HG03103 (cell line): ENCODE data around the gene BMPR1B.

Experiments used
- ATAC-seq: cut with Tn5 transposase; IDR thresholded peaks from one replicate; pipeline ENCODE4 v1.9.1; 2021; ENCODE audit warnings: low read depth; ENCODE audit not compliant: unreplicated experiment

Gene BMPR1B

GRCh38 chr4:94895081-94895480, 137.3 kb downstream of the BMPR1B start:
- no peak for ATAC-seq

GRCh38 chr4:94897023-94897422, 139.3 kb downstream of the BMPR1B start:
- ATAC-seq, result no peak

- no peak for ATAC-seq
These were observed 147.8 kb downstream of the BMPR1B start for GRCh38 chr4:94905511-94905910.

- ATAC-seq, result no peak
These were observed 151.9 kb downstream of the BMPR1B start for GRCh38 chr4:94909645-94910044.

GRCh38 chr4:94911106-94911505, 153.4 kb downstream of the BMPR1B start:
- ATAC-seq, result no peak

GRCh38 chr4:94912606-94913005, 154.9 kb downstream of the BMPR1B start:
- ATAC-seq, result no peak

GRCh38 chr4:94913316-94913715, 155.6 kb downstream of the BMPR1B start:
- ATAC-seq, result no peak

- ATAC-seq, result no peak
These were observed 159.4 kb downstream of the BMPR1B start for GRCh38 chr4:94917146-94917545.

- ATAC-seq, result no peak
These were observed 160.8 kb downstream of the BMPR1B start for GRCh38 chr4:94918543-94918942.

GRCh38 chr4:94920369-94920768, 162.6 kb downstream of the BMPR1B start:
- no peak for ATAC-seq

- no peak for ATAC-seq
These were observed 166.8 kb downstream of the BMPR1B start for GRCh38 chr4:94924566-94924965.

GRCh38 chr4:94925764-94926347, 168.1 kb downstream of the BMPR1B start:
- ATAC-seq, result no peak

GRCh38 chr4:94926936-94927335, 169.2 kb downstream of the BMPR1B start:
- no peak for ATAC-seq

GRCh38 chr4:94927696-94928095, 169.9 kb downstream of the BMPR1B start:
- ATAC-seq, result no peak

GRCh38 chr4:94929696-94930095, 171.9 kb downstream of the BMPR1B start:
- no peak for ATAC-seq

GRCh38 chr4:94931626-94932025, 173.9 kb downstream of the BMPR1B start:
- ATAC-seq, result no peak

- no peak for ATAC-seq
These were observed 174.6 kb downstream of the BMPR1B start for GRCh38 chr4:94932366-94932765.

GRCh38 chr4:94933799-94934198, 176.0 kb downstream of the BMPR1B start:
- ATAC-seq, result no peak

- no peak for ATAC-seq
These were observed 176.4 kb downstream of the BMPR1B start for GRCh38 chr4:94934201-94934600.

- no peak for ATAC-seq
These were observed 177.1 kb downstream of the BMPR1B start for GRCh38 chr4:94934864-94935263.

- no peak for ATAC-seq
These were observed 179.1 kb downstream of the BMPR1B start for GRCh38 chr4:94936854-94937253.

GRCh38 chr4:94939791-94940519, 182.2 kb downstream of the BMPR1B start:
- no peak for ATAC-seq
